ENCODE measurements around the gene GRM8. TPM values are rescaled to one million over a fixed set of nuclear protein-coding genes. Genes with fewer than 3 reads are reported as not detected.

The GRM8 gene
- total and polyA plus RNA-seq, 2 experiments from 2014 or later = not detected

GRCh38 chr7:126445991-126446390 is 806.8 kb downstream of the GRM8 start:
- no peaks in the 10 kb centered on the region for H3K79me2 ChIP-seq (ENCODE audit: insufficient read depth)
- no peaks in the 10 kb centered on the region for H3K4me1 ChIP-seq (ENCODE audit: insufficient read depth)
- H3K36me3 ChIP-seq (ENCODE audit: low read depth) = no peaks in the 10 kb centered on the region
- H3K4me3 ChIP-seq = no peak overlapping the region
- H3K9ac ChIP-seq = no peak overlapping the region
- H3K4me2 ChIP-seq (ENCODE audit: unreplicated experiment) = no peak overlapping the region
- no peak overlapping the region for H2AFZ ChIP-seq
- no peaks in the 10 kb centered on the region for H3K27me3 ChIP-seq (replicated peaks; ENCODE audit: insufficient read depth)
- H4K20me1 ChIP-seq (ENCODE audit: insufficient read depth) = no peaks in the 10 kb centered on the region
- no peaks in the 10 kb centered on the region for H3K9me2 ChIP-seq (ENCODE audit: insufficient read depth)
- TF ChIP-seq EZH2phosphoT487 (IDR thresholded peaks at IDR 0.05; ENCODE audit: insufficient read depth, low read depth) (no peak), EZH2 (IDR thresholded peaks at IDR 0.05; ENCODE audit: insufficient read depth, poor library complexity, severe bottlenecking) (no peak)
- no peak overlapping the region for H3K27ac ChIP-seq
- no peak for DNase-seq
- in situ Hi-C loops (cut with MboI) = no loop called here
- no peaks in the 10 kb centered on the region for H3K9me3 ChIP-seq (ENCODE audit: low read depth)
- 24 to 30% methylated on average over 6 of the region's 6 CpGs for WGBS, 2 experiments (ENCODE audit: low coverage in 1 of 2, low lambda C conversion rate in 2 of 2, missing lambda C conversion rate in 2 of 2)
- H3F3A ChIP-seq (ENCODE audit: insufficient read depth) = no peaks in the 10 kb centered on the region

DNA sequence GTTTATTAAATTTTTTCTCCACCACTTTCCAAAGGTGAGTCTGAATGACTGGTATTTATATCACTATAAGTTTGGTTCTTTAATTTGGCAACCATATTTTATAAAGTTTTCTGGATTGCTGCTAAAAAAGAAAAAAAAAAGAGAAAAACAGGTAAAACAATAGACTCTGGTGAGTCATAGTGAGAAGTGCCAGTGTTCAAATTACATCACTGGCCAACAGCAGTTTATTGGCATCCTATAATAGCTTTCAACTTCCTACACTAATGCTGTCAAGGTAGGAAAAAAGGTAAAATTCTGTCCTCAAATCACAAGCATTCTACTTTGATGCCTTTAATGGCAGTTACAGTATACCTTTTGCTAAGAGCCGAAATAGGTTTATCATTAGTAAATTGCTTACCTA is 808.8 kb downstream of the GRM8 start:
- no peak for TF ChIP-seq EZH2 (IDR thresholded peaks at IDR 0.05; ENCODE audit: insufficient read depth, poor library complexity, severe bottlenecking)
- Histone ChIP-seq H3K27ac (no peak overlapping the region), H3K9me2 (ENCODE audit: insufficient read depth) (no peaks in the 10 kb centered on the region), H3K36me3 (ENCODE audit: low read depth) (no peaks in the 10 kb centered on the region), H4K20me1 (ENCODE audit: insufficient read depth) (no peaks in the 10 kb centered on the region), H3K4me3 (no peak overlapping the region), H3K27me3 (replicated peaks; ENCODE audit: insufficient read depth) (no peaks in the 10 kb centered on the region), H3K9ac (no peak overlapping the region), H3K4me2 (ENCODE audit: unreplicated experiment) (no peak overlapping the region), H3K9me3 (ENCODE audit: low read depth) (no peaks in the 10 kb centered on the region), H2AFZ (no peak overlapping the region), H3K79me2 (ENCODE audit: insufficient read depth) (no peaks in the 10 kb centered on the region), H3K4me1 (ENCODE audit: insufficient read depth) (no peaks in the 10 kb centered on the region), H3F3A (ENCODE audit: insufficient read depth) (no peaks in the 10 kb centered on the region)
- in situ Hi-C loops (cut with MboI) = no loop called here
- 17 to 34% methylated on average over 1 of the region's 1 CpG for WGBS, 2 experiments (ENCODE audit: low coverage in 1 of 2, low lambda C conversion rate in 2 of 2, missing lambda C conversion rate in 2 of 2)
- DNase-seq = no peak

DNA sequence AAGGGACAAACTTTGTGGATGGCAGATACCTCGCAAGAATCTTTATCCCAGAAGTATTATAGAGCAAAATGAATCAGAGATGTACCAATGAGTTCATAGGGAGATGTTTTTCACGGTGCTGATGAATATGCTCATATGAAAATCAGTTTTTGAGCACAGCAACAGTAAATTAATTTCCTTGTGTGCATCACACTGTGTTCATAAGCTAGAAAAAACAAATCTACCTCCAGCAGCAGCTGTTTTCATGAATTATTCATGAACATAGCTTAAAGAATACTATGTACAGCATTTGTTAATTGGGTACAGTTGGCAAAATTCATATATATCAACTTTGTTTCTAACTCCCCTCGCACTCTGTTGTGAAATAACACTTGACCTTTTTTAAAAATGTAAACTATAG is 809.8 kb downstream of the GRM8 start:
- H3K9ac ChIP-seq = no peak overlapping the region
- no peak overlapping the region for H3K4me3 ChIP-seq
- H3K9me2 ChIP-seq (ENCODE audit: insufficient read depth) = no peaks in the 10 kb centered on the region
- H2AFZ ChIP-seq = no peak overlapping the region
- H3K27ac ChIP-seq = no peak overlapping the region
- no peaks in the 10 kb centered on the region for H3K4me1 ChIP-seq (ENCODE audit: insufficient read depth)
- H3K79me2 ChIP-seq (ENCODE audit: insufficient read depth) = no peaks in the 10 kb centered on the region
- no peaks in the 10 kb centered on the region for H3F3A ChIP-seq (ENCODE audit: insufficient read depth)
- 9 to 11% methylated on average over 3 of the region's 3 CpGs for WGBS, 2 experiments (ENCODE audit: low coverage in 1 of 2, low lambda C conversion rate in 2 of 2, missing lambda C conversion rate in 2 of 2)
- H3K36me3 ChIP-seq (ENCODE audit: low read depth) = no peaks in the 10 kb centered on the region
- H3K4me2 ChIP-seq (ENCODE audit: unreplicated experiment) = no peak overlapping the region
- no peak for DNase-seq
- in situ Hi-C loops (cut with MboI) = no loop called here
- no peaks in the 10 kb centered on the region for H3K9me3 ChIP-seq (ENCODE audit: low read depth)
- H3K27me3 ChIP-seq (replicated peaks; ENCODE audit: insufficient read depth) = no peaks in the 10 kb centered on the region
- no peaks in the 10 kb centered on the region for H4K20me1 ChIP-seq (ENCODE audit: insufficient read depth)
- TF ChIP-seq EZH2 (IDR thresholded peaks at IDR 0.05; ENCODE audit: insufficient read depth, poor library complexity, severe bottlenecking) = no peak
- TF ChIP-seq EZH2phosphoT487 (IDR thresholded peaks at IDR 0.05; ENCODE audit: insufficient read depth, low read depth) = no peak

DNA sequence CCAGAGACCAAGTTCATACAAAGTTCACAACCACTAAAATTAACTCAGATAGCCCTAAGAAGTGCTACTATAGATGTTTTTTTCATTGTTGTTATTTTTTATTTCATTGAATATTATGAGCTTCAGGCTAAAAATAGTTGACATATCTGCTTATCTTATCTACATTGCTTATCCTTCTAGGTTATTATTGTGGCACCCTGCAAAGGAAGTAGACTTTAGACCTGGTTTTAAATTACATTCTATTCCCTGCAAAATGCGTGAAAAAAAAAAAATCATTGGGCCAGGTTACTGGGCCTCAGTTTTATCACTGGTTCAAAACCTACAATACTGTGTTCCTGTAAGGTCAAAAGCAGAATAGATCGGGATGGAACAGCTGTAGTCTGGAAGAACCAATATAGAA is 811.0 kb downstream of the GRM8 start:
- no peak for DNase-seq
- WGBS, 2 experiments (ENCODE audit: low coverage in 1 of 2, low lambda C conversion rate in 2 of 2, missing lambda C conversion rate in 2 of 2) = 24 to 25% methylated on average over 2 of the region's 2 CpGs
- no peak overlapping the region for H3K4me2 ChIP-seq (ENCODE audit: unreplicated experiment)
- in situ Hi-C loops (cut with MboI) = no loop called here
- no peak overlapping the region for H2AFZ ChIP-seq
- no peaks in the 10 kb centered on the region for H3K27me3 ChIP-seq (replicated peaks; ENCODE audit: insufficient read depth)
- H3K36me3 ChIP-seq (ENCODE audit: low read depth) = no peaks in the 10 kb centered on the region
- no peaks in the 10 kb centered on the region for H3K9me2 ChIP-seq (ENCODE audit: insufficient read depth)
- no peaks in the 10 kb centered on the region for H3K9me3 ChIP-seq (ENCODE audit: low read depth)
- no peak overlapping the region for H3K4me3 ChIP-seq
- H3K4me1 ChIP-seq (ENCODE audit: insufficient read depth) = no peaks in the 10 kb centered on the region
- no peaks in the 10 kb centered on the region for H3F3A ChIP-seq (ENCODE audit: insufficient read depth)
- H3K79me2 ChIP-seq (ENCODE audit: insufficient read depth) = no peaks in the 10 kb centered on the region
- no peaks in the 10 kb centered on the region for H4K20me1 ChIP-seq (ENCODE audit: insufficient read depth)
- TF ChIP-seq EZH2 (IDR thresholded peaks at IDR 0.05; ENCODE audit: insufficient read depth, poor library complexity, severe bottlenecking) (no peak), EZH2phosphoT487 (IDR thresholded peaks at IDR 0.05; ENCODE audit: insufficient read depth, low read depth) (no peak)
- no peak overlapping the region for H3K27ac ChIP-seq
- H3K9ac ChIP-seq = no peak overlapping the region

- Histone ChIP-seq H3K27ac (no peak overlapping the region), H3K4me2 (ENCODE audit: unreplicated experiment) (no peak overlapping the region), H2AFZ (no peak overlapping the region), H3K9ac (no peak overlapping the region), H3K79me2 (ENCODE audit: insufficient read depth) (no peaks in the 10 kb centered on the region), H3K27me3 (replicated peaks; ENCODE audit: insufficient read depth) (no peaks in the 10 kb centered on the region), H4K20me1 (ENCODE audit: insufficient read depth) (no peaks in the 10 kb centered on the region), H3K9me2 (ENCODE audit: insufficient read depth) (no peaks in the 10 kb centered on the region), H3K4me3 (no peak overlapping the region), H3F3A (ENCODE audit: insufficient read depth) (no peaks in the 10 kb centered on the region), H3K4me1 (ENCODE audit: insufficient read depth) (no peaks in the 10 kb centered on the region), H3K36me3 (ENCODE audit: low read depth) (no peaks in the 10 kb centered on the region), H3K9me3 (ENCODE audit: low read depth) (no peaks in the 10 kb centered on the region)
- 37 to 49% methylated on average over 2 of the region's 2 CpGs for WGBS, 2 experiments (ENCODE audit: low coverage in 1 of 2, low lambda C conversion rate in 2 of 2, missing lambda C conversion rate in 2 of 2)
- in situ Hi-C loops (cut with MboI) = no loop called here
- TF ChIP-seq EZH2 (IDR thresholded peaks at IDR 0.05; ENCODE audit: insufficient read depth, poor library complexity, severe bottlenecking) = no peak
- no peak for TF ChIP-seq EZH2phosphoT487 (IDR thresholded peaks at IDR 0.05; ENCODE audit: insufficient read depth, low read depth)
- no peak for DNase-seq
Observed at GRCh38 chr7:126440542-126440941, 812.2 kb downstream of the GRM8 start.

Measured in GM23248 (cell line).